ENCODE data around the gene MTCL1.

GRCh38 chr18:8695932-8696517 is 9.3 kb upstream of the MTCL1 start:
- TF ChIP-seq POLR2AphosphoS5 (IDR thresholded peaks at IDR 0.05) (no peak), POLR2A (IDR thresholded peaks at IDR 0.05) (no peak)
